Measurements from ENCODE around the gene SYNGR1.
"Not testable (repeated sequence)": the region's sequence is repeated elsewhere in the genome, so short reads cannot be mapped to it uniquely, and the experiment has no call there.

Gene SYNGR1

GRCh38 chr22:39317084-39317774 is 32.6 kb upstream of the SYNGR1 start:
- peak; percentile 77 for DNase-seq (ENCODE audit: low spot score)

GRCh38 chr22:39317775-39318506 is 31.9 kb upstream of the SYNGR1 start:
- no peak for DNase-seq (ENCODE audit: low spot score)

- peak; percentile 54 for DNase-seq (ENCODE audit: low spot score)
These were observed 31.1 kb upstream of the SYNGR1 start for GRCh38 chr22:39318507-39319283.

- peak; percentile 99 for DNase-seq (ENCODE audit: low spot score)
These were observed 30.3 kb upstream of the SYNGR1 start, which contains the start of gene RPL3 for GRCh38 chr22:39319284-39320022. TSS of gene RPL3 (minus strand) at chr22:39319623. CDS start at chr22:39319597, 26 bp downstream.

GRCh38 chr22:39320616-39321029 is 29.2 kb upstream of the SYNGR1 start:
- DNase-seq (ENCODE audit: low spot score) = not testable (repeated sequence)

GRCh38 chr22:39325392-39325932 is 24.3 kb upstream of the SYNGR1 start:
- DNase-seq (ENCODE audit: low spot score) = no peak

GRCh38 chr22:39327995-39328754 is 21.6 kb upstream of the SYNGR1 start:
- DNase-seq (ENCODE audit: low spot score) = no peak

GRCh38 chr22:39330553-39330952 is 19.2 kb upstream of the SYNGR1 start:
- not testable (repeated sequence) for DNase-seq (ENCODE audit: low spot score)

- DNase-seq (ENCODE audit: low spot score) = no peak
These were observed 17.2 kb upstream of the SYNGR1 start for GRCh38 chr22:39332441-39333064.

- no peak for DNase-seq (ENCODE audit: low spot score)
These were observed 13.4 kb upstream of the SYNGR1 start for GRCh38 chr22:39336411-39336810.

GRCh38 chr22:39339775-39340174 is 10.0 kb upstream of the SYNGR1 start:
- DNase-seq (ENCODE audit: low spot score) = not testable (repeated sequence)

- no peak for DNase-seq (ENCODE audit: low spot score)
These were observed 8.6 kb upstream of the SYNGR1 start for GRCh38 chr22:39341179-39341578.

GRCh38 chr22:39343259-39344045 is 6.3 kb upstream of the SYNGR1 start:
- peak; percentile 78 for DNase-seq (ENCODE audit: low spot score)

GRCh38 chr22:39344046-39344390 is 5.8 kb upstream of the SYNGR1 start:
- no peak for DNase-seq (ENCODE audit: low spot score)

GRCh38 chr22:39345231-39345630 is 4.6 kb upstream of the SYNGR1 start:
- DNase-seq (ENCODE audit: low spot score) = no peak

GRCh38 chr22:39348909-39349505 is 784 bp upstream of the SYNGR1 start:
- DNase-seq (ENCODE audit: low spot score) = no peak

GRCh38 chr22:39349506-39349966 is 255 bp upstream of the SYNGR1 start:
- peak; percentile 64 for DNase-seq (ENCODE audit: low spot score)

- no peak for DNase-seq (ENCODE audit: low spot score)
These were observed 1.2 kb downstream of the SYNGR1 start for GRCh38 chr22:39350757-39351688.
